Fibroblast of lung (primary cell): ENCODE data around the gene EN2. TPM values are rescaled to one million over a fixed set of nuclear protein-coding genes. Genes with fewer than 3 reads are reported as not detected.
A peak's percentile ranks its signal among the peaks of the same experiment; 100 is the strongest.

Experiments used
- DNase-seq, 2 donors: peaks; one replicate each; pipeline versions ENCODE4 v3.0.0 to v3.0.0-alpha.2; 2010; ENCODE audit warnings: low read depth in 2 of 2
- H2AFZ ChIP-seq: 2 replicates; pipeline ENCODE4 v1.5.1; 2012; ENCODE audit warnings: low read length, control low read depth, inconsistent platforms
- H3K27ac ChIP-seq: 2 replicates; pipeline ENCODE4 v1.5.1; 2011; ENCODE audit warnings: low read length, control low read depth; ENCODE audit not compliant: insufficient read depth
- H3K27me3 ChIP-seq: 2 replicates; pipeline ENCODE4 v1.5.1; 2011; ENCODE audit warnings: mild to moderate bottlenecking, low read length; ENCODE audit not compliant: control insufficient read depth, insufficient read depth
- H3K36me3 ChIP-seq: 2 replicates; pipeline ENCODE4 v1.5.1; 2011; ENCODE audit warnings: low read length; ENCODE audit not compliant: control insufficient read depth, insufficient read depth
- H3K4me1 ChIP-seq: 2 replicates; pipeline ENCODE4 v1.5.1; 2011; ENCODE audit warnings: low read length; ENCODE audit not compliant: control insufficient read depth, insufficient read depth; ENCODE audit errors: extremely low read depth
- H3K4me2 ChIP-seq: 2 replicates; pipeline ENCODE4 v1.5.1; 2011; ENCODE audit warnings: low read length, control low read depth; ENCODE audit not compliant: insufficient read depth; ENCODE audit errors: extremely low read depth
- H3K4me3 ChIP-seq, 4 experiments: fragments of 200-600 bp in 1 of 4; sonication (generic) in 1 of 4; replicated peaks in 1 of 4; 2 replicates each; pipeline ENCODE4 v1.5.1; 2011 to 2016; ENCODE audit warnings: low read length in 4 of 4, low read depth in 3 of 4, mild to moderate bottlenecking in 3 of 4, control low read depth in 2 of 4, inconsistent platforms in 1 of 4, mixed read lengths in 1 of 4; ENCODE audit not compliant: insufficient read depth in 1 of 4; ENCODE audit errors: control extremely low read depth in 1 of 4
- H3K79me2 ChIP-seq: 2 replicates; pipeline ENCODE4 v1.5.1; 2012; ENCODE audit warnings: mild to moderate bottlenecking, low read length, inconsistent platforms; ENCODE audit not compliant: control insufficient read depth, insufficient read depth
- H3K9ac ChIP-seq: 2 replicates; pipeline ENCODE4 v1.5.1; 2011; ENCODE audit warnings: mild to moderate bottlenecking, low read length, control low read depth; ENCODE audit not compliant: insufficient read depth
- H3K9me3 ChIP-seq: 2 replicates; pipeline ENCODE4 v1.5.1; 2012; ENCODE audit warnings: low read depth, low read length; ENCODE audit not compliant: control insufficient read depth, insufficient read depth
- H4K20me1 ChIP-seq: 2 replicates; pipeline ENCODE4 v1.5.1; 2011; ENCODE audit warnings: low read length; ENCODE audit not compliant: control insufficient read depth, insufficient read depth; ENCODE audit errors: extremely low read depth
- CTCF ChIP-seq, 2 donors: IDR thresholded peaks in 1 of 2; conservative IDR thresholded peaks in 1 of 2; 1 replicate in 1 of 2; 2 replicates in 1 of 2; pipeline ENCODE4 v1.5.1; 2011 to 2012; ENCODE audit warnings: low read length in 2 of 2, control low read depth in 1 of 2, inconsistent platforms in 1 of 2, low read depth in 1 of 2, mild to moderate bottlenecking in 1 of 2
- EZH2 ChIP-seq: IDR thresholded peaks from 2 replicates; pipeline ENCODE4 v1.5.1; 2012; ENCODE audit warnings: low read length, control low read depth, mild to moderate bottlenecking; ENCODE audit errors: missing control alignments
- polyA plus RNA-seq, 2 donors: library from polyadenylated mRNA; depleted of rRNA in 1 of 2; stranded (reverse) in 1 of 2; unstranded in 1 of 2; fragments of >200 nt; gene quantifications; 2 replicates each; pipeline ENCODE4 v1.2.1, GENCODE V29; 2011 to 2012; ENCODE audit warnings: missing spikeins in 1 of 2
- total RNA-seq: library from RNA; depleted of rRNA; stranded (reverse); fragments of >200 nt; gene quantifications from 2 replicates; pipeline ENCODE4 v1.2.1, GENCODE V29; 2014

The EN2 gene
- total and polyA plus RNA-seq, 2 donors (not counting 1 experiment from before 2014, with no cell fraction given), result not detected

GRCh38 chr7:155505422-155505793 is 47.5 kb downstream of the EN2 start:
- Histone ChIP-seq H3K27me3 (peaks cover 22% of the 10 kb centered on the region), H3K27ac (no peak overlapping the region), H4K20me1 (no peaks in the 10 kb centered on the region), H3K4me1 (no peaks in the 10 kb centered on the region), H3K79me2 (no peaks in the 10 kb centered on the region), H3K4me3 (no peak overlapping the region), H3K36me3 (no peaks in the 10 kb centered on the region), H2AFZ (no peak overlapping the region), H3K9me3 (no peaks in the 10 kb centered on the region), H3K4me2 (no peak overlapping the region), H3K9ac (no peak overlapping the region)
- TF ChIP-seq EZH2 (no peak), CTCF (conservative IDR thresholded peaks at IDR 0.05 in 1 of 2, IDR thresholded peaks at IDR 0.05 in 1 of 2; ENCODE audit: low read depth in 1 of 2, low read length in 2 of 2) (no peak)
- no peak for DNase-seq

GRCh38 chr7:155506854-155507337 is 49.0 kb downstream of the EN2 start:
- H3K36me3 ChIP-seq, result no peaks in the 10 kb centered on the region
- no peak overlapping the region for H2AFZ ChIP-seq
- no peak overlapping the region for H3K4me2 ChIP-seq
- no peak overlapping the region for H3K9ac ChIP-seq
- no peaks in the 10 kb centered on the region for H3K9me3 ChIP-seq
- H3K79me2 ChIP-seq, result no peaks in the 10 kb centered on the region
- peaks cover 22% of the 10 kb centered on the region for H3K27me3 ChIP-seq
- H3K27ac ChIP-seq, result no peak overlapping the region
- DNase-seq, result peak in 1 of 2 donors; percentile 14
- no peaks in the 10 kb centered on the region for H4K20me1 ChIP-seq
- no peaks in the 10 kb centered on the region for H3K4me1 ChIP-seq
- H3K4me3 ChIP-seq, result peak overlapping the region in 1 of 4 experiments; percentile 29
- TF ChIP-seq EZH2, result peak; percentile 20
- no peak for TF ChIP-seq CTCF (conservative IDR thresholded peaks at IDR 0.05 in 1 of 2, IDR thresholded peaks at IDR 0.05 in 1 of 2; ENCODE audit: low read depth in 1 of 2, low read length in 2 of 2)

GRCh38 chr7:155507576-155507975 is 49.6 kb downstream of the EN2 start:
- Histone ChIP-seq H2AFZ (no peak overlapping the region), H4K20me1 (no peaks in the 10 kb centered on the region), H3K27ac (no peak overlapping the region), H3K4me1 (no peaks in the 10 kb centered on the region), H3K79me2 (no peaks in the 10 kb centered on the region), H3K9me3 (no peaks in the 10 kb centered on the region), H3K9ac (no peak overlapping the region), H3K27me3 (peaks cover 22% of the 10 kb centered on the region), H3K36me3 (no peaks in the 10 kb centered on the region), H3K4me2 (no peak overlapping the region), H3K4me3 (no peak overlapping the region)
- DNase-seq, result no peak
- TF ChIP-seq CTCF (conservative IDR thresholded peaks at IDR 0.05 in 1 of 2, IDR thresholded peaks at IDR 0.05 in 1 of 2; ENCODE audit: low read depth in 1 of 2, low read length in 2 of 2) (no peak), EZH2 (no peak)
